D721Med (cell line): ENCODE results near the gene KCTD3.

ENCODE experiments used
- DNase-seq: peaks from one replicate; pipeline ENCODE4 v3.0.0; 2011; ENCODE audit warnings: low spot score; ENCODE audit not compliant: insufficient read length
- FAIRE-seq: peaks from 2 replicates; lab custom pipeline; 2011; peaks lifted over from hg19 to GRCh38; lab: Jason Lieb, UNC
- CTCF ChIP-seq: IDR thresholded peaks from 2 replicates; pipeline ENCODE4 v1.5.1; 2012; ENCODE audit warnings: mild to moderate bottlenecking, control low read depth; ENCODE audit not compliant: insufficient read depth; ENCODE audit errors: missing control alignments

Gene KCTD3

GRCh38 chr1:215636258-215636965 lies 69.3 kb downstream of the KCTD3 start:
- TF ChIP-seq CTCF, result no peak
- DNase-seq (no peak), FAIRE-seq (no peak)

GRCh38 chr1:215637041-215637573 lies 70.0 kb downstream of the KCTD3 start:
- FAIRE-seq (no peak), DNase-seq (no peak)
- TF ChIP-seq CTCF, result no peak

GRCh38 chr1:215640429-215641148 lies 73.5 kb downstream of the KCTD3 start:
- DNase-seq (no peak), FAIRE-seq (no peak)
- TF ChIP-seq CTCF, result no peak

GRCh38 chr1:215643592-215644321 lies 76.7 kb downstream of the KCTD3 start:
- FAIRE-seq (no peak), DNase-seq (no peak)
- no peak for TF ChIP-seq CTCF

- no peak for FAIRE-seq
Measured at GRCh38 chr1:215645182-215645581, 78.1 kb downstream of the KCTD3 start.

GRCh38 chr1:215645861-215646260 lies 78.8 kb downstream of the KCTD3 start:
- DNase-seq (no peak), FAIRE-seq (no peak)
- TF ChIP-seq CTCF, result no peak

More at GRCh38 chr1:215645182-215645581, 78.1 kb downstream of the KCTD3 start:
- DNase-seq, result no peak
- TF ChIP-seq CTCF, result no peak
